Keratinocyte (primary cell): Measurements from ENCODE around the gene IGFL2. TPM values are rescaled to one million over a fixed set of nuclear protein-coding genes. Genes with fewer than 3 reads are reported as not detected.
A peak's percentile ranks its signal among the peaks of the same experiment; 100 is the strongest.
"Not testable (repeated sequence)": the region's sequence is repeated elsewhere in the genome, so short reads cannot be mapped to it uniquely, and the experiment has no call there.

Experiments used
- DNase-seq: peaks from one replicate; pipeline ENCODE4 v3.0.0-alpha.2; 2011; ENCODE audit warnings: low read depth, missing footprints, low spot score
- FAIRE-seq: peaks from 2 replicates; lab custom pipeline; 2011; peaks lifted over from hg19 to GRCh38; lab: Jason Lieb, UNC
- H2AFZ ChIP-seq: 2 replicates; pipeline ENCODE4 v1.6.0; 2012; ENCODE audit warnings: low read length, control low read depth, inconsistent platforms; ENCODE audit not compliant: control insufficient read depth
- H3K27ac ChIP-seq: 2 replicates; pipeline ENCODE4 v1.5.1; 2011; ENCODE audit warnings: low read length; ENCODE audit not compliant: control insufficient read depth, insufficient read depth
- H3K27me3 ChIP-seq: 3 replicates; pipeline ENCODE4 v1.6.0; 2011; ENCODE audit warnings: low read length; ENCODE audit not compliant: control insufficient read depth, insufficient read depth; ENCODE audit errors: extremely low read depth
- H3K36me3 ChIP-seq, 2 experiments: 2 replicates in 1 of 2; 3 replicates in 1 of 2; pipeline ENCODE4 v1.5.1; 2011; ENCODE audit warnings: low read length in 2 of 2, mild to moderate bottlenecking in 1 of 2; ENCODE audit not compliant: control insufficient read depth in 2 of 2, insufficient read depth in 2 of 2; ENCODE audit errors: extremely low read depth in 1 of 2
- H3K4me1 ChIP-seq: 3 replicates; pipeline ENCODE4 v1.5.1; 2011; ENCODE audit warnings: low read length; ENCODE audit not compliant: control insufficient read depth, insufficient read depth; ENCODE audit errors: extremely low read depth
- H3K4me2 ChIP-seq: 3 replicates; pipeline ENCODE4 v1.6.0; 2011; ENCODE audit warnings: low read depth, low read length; ENCODE audit not compliant: control insufficient read depth, insufficient read depth; ENCODE audit errors: extremely low read depth
- H3K4me3 ChIP-seq, 3 experiments: fragments of 200-600 bp in 1 of 3; sonication (generic) in 1 of 3; 2 replicates in 2 of 3; 3 replicates in 1 of 3; pipeline ENCODE4 v1.5.1; 2011 to 2016; ENCODE audit warnings: low read length in 3 of 3, mild to moderate bottlenecking in 3 of 3, control low read depth in 2 of 3, inconsistent platforms in 1 of 3, low read depth in 1 of 3, mixed read lengths in 1 of 3, mixed run types in 1 of 3, moderate library complexity in 1 of 3; ENCODE audit not compliant: control insufficient read depth in 2 of 3, insufficient read depth in 2 of 3; ENCODE audit errors: extremely low read depth in 1 of 3
- H3K79me2 ChIP-seq: 2 replicates; pipeline ENCODE4 v1.6.0; 2012; ENCODE audit warnings: low read length; ENCODE audit not compliant: control insufficient read depth, insufficient read depth
- H3K9ac ChIP-seq: 3 replicates; pipeline ENCODE4 v1.6.0; 2011; ENCODE audit warnings: low read length; ENCODE audit not compliant: control insufficient read depth, insufficient read depth; ENCODE audit errors: extremely low read depth
- H3K9me1 ChIP-seq: 3 replicates; pipeline ENCODE4 v1.6.0; 2011; ENCODE audit warnings: low read length; ENCODE audit not compliant: control insufficient read depth, insufficient read depth; ENCODE audit errors: extremely low read depth
- H3K9me3 ChIP-seq: 2 replicates; pipeline ENCODE4 v1.5.1; 2012; ENCODE audit warnings: low read depth, low read length; ENCODE audit not compliant: control insufficient read depth
- H4K20me1 ChIP-seq: 3 replicates; pipeline ENCODE4 v1.6.0; 2011; ENCODE audit warnings: low read length; ENCODE audit not compliant: control insufficient read depth, insufficient read depth; ENCODE audit errors: extremely low read depth
- EZH2 ChIP-seq: IDR thresholded peaks from one replicate; pipeline ENCODE4 v1.6.1; 2012; ENCODE audit warnings: inconsistent platforms, mild to moderate bottlenecking, low read length, moderate library complexity
- dilution Hi-C: fragments of 300-500 bp; cut with MboI; formaldehyde crosslinking; loops from one replicate; pipeline ENCODE4 v1.7.0; 2020; ENCODE audit warnings: low sequenced_read_pairs; ENCODE audit not compliant: extremely low pct_ligation_motif_present
- polyA plus RNA-seq, 5 experiments: library from polyadenylated mRNA; depleted of rRNA in 3 of 5; stranded (reverse) in 3 of 5; stranded (forward) in 1 of 5; unstranded in 1 of 5; fragments of >200 nt; gene quantifications; 1 replicate in 1 of 5; 2 replicates in 3 of 5; 3 replicates in 1 of 5; pipeline versions ENCODE4 v1.2.1 to v1.2.3, GENCODE V29; 2011 to 2012; ENCODE audit warnings: missing spikeins in 2 of 5, low read depth in 1 of 5, low replicate concordance in 1 of 5
- TF ChIP-seq, protein P1 (sequence below), 3 experiments: IDR thresholded peaks in 1 of 3; conservative IDR thresholded peaks in 1 of 3; optimal IDR thresholded peaks in 1 of 3; 2 replicates in 2 of 3; 3 replicates in 1 of 3; pipeline versions ENCODE3 to v1.5.1; 2011; ENCODE audit warnings: low read length in 3 of 3, mild to moderate bottlenecking in 3 of 3, moderate library complexity in 2 of 3, control low read depth in 1 of 3, inconsistent platforms in 1 of 3; ENCODE audit not compliant: insufficient read depth in 2 of 3; ENCODE audit errors: extremely low read depth in 1 of 3

The IGFL2 gene
- polyA plus RNA-seq, 1 donor (not counting 4 experiments of a cell fraction or from before 2014, with no cell fraction given) = 7.1 TPM

DNA sequence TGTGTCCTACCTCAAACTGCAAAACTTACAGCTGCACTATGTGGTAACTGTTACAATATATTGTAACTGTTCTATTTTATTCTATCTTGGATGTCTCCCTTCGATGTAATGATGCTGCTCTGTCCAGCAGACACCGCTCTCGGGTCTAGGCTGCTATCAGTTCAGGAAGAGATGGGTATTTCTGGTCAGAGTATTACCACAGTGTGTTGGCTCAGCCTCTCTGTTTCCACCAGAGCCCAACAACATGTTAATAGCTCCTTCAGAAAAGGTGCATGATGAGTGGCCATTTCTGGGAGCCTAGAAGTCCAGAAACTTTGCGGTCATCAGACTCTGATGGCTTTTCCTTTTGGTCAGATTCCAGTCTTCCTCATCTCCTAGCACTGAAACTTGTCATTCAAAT lies 45.6 kb downstream of the IGFL2 start:
- Histone ChIP-seq H3K79me2 (no peaks in the 10 kb centered on the region), H3K9me1 (no peaks in the 10 kb centered on the region), H3K27ac (no peak overlapping the region), H3K36me3 (no peaks in the 10 kb centered on the region), H3K4me1 (peaks cover 34% of the 10 kb centered on the region), H3K4me3 (no peak overlapping the region), H3K9ac (no peak overlapping the region), H2AFZ (no peak overlapping the region), H3K9me3 (no peaks in the 10 kb centered on the region), H4K20me1 (no peaks in the 10 kb centered on the region), H3K27me3 (no peaks in the 10 kb centered on the region), H3K4me2 (no peak overlapping the region)
- TF ChIP-seq, protein P1, sequence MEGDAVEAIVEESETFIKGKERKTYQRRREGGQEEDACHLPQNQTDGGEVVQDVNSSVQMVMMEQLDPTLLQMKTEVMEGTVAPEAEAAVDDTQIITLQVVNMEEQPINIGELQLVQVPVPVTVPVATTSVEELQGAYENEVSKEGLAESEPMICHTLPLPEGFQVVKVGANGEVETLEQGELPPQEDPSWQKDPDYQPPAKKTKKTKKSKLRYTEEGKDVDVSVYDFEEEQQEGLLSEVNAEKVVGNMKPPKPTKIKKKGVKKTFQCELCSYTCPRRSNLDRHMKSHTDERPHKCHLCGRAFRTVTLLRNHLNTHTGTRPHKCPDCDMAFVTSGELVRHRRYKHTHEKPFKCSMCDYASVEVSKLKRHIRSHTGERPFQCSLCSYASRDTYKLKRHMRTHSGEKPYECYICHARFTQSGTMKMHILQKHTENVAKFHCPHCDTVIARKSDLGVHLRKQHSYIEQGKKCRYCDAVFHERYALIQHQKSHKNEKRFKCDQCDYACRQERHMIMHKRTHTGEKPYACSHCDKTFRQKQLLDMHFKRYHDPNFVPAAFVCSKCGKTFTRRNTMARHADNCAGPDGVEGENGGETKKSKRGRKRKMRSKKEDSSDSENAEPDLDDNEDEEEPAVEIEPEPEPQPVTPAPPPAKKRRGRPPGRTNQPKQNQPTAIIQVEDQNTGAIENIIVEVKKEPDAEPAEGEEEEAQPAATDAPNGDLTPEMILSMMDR (optimal IDR thresholded peaks at IDR 0.05 in 1 of 3, IDR thresholded peaks at IDR 0.05 in 1 of 3, conservative IDR thresholded peaks at IDR 0.05 in 1 of 3; ENCODE audit: extremely low read depth in 1 of 3, insufficient read depth in 2 of 3, low read length in 3 of 3) = no peak
- FAIRE-seq = no peak
- no peak for DNase-seq
- dilution Hi-C loops = no loop called here

DNA sequence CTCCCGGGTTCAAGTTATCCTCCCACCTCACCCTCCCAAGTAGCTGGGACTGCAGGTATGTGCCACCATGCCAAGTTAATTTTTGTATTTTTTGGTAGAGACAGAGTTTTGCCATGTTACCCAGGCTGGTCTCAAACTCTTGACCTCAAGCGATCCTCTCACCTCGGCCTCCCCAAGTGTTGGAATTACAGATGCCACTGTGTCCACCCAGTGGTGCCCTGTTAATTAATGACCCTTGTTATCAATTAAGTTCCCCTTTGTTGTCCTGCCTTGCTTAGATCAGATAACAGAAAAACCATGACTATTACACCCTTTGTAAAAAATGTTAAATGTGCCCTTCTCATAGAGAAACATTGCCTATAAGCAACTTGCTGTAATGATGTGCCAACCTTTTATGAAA lies 47.1 kb downstream of the IGFL2 start:
- dilution Hi-C loops = no loop called here
- no peak for TF ChIP-seq EZH2
- TF ChIP-seq, protein P1 (optimal IDR thresholded peaks at IDR 0.05 in 1 of 3, IDR thresholded peaks at IDR 0.05 in 1 of 3, conservative IDR thresholded peaks at IDR 0.05 in 1 of 3; ENCODE audit: extremely low read depth in 1 of 3, insufficient read depth in 2 of 3, low read length in 3 of 3) = no peak
- Histone ChIP-seq H4K20me1 (no peaks in the 10 kb centered on the region), H3K79me2 (no peaks in the 10 kb centered on the region), H3K4me1 (peaks cover 40% of the 10 kb centered on the region), H3K4me3 (no peak overlapping the region), H3K4me2 (no peak overlapping the region), H3K9me3 (no peaks in the 10 kb centered on the region), H3K9ac (no peak overlapping the region), H3K27me3 (no peaks in the 10 kb centered on the region), H2AFZ (no peak overlapping the region), H3K36me3 (no peaks in the 10 kb centered on the region), H3K9me1 (no peaks in the 10 kb centered on the region), H3K27ac (no peak overlapping the region)
- FAIRE-seq = no peak
- no peak for DNase-seq

DNA sequence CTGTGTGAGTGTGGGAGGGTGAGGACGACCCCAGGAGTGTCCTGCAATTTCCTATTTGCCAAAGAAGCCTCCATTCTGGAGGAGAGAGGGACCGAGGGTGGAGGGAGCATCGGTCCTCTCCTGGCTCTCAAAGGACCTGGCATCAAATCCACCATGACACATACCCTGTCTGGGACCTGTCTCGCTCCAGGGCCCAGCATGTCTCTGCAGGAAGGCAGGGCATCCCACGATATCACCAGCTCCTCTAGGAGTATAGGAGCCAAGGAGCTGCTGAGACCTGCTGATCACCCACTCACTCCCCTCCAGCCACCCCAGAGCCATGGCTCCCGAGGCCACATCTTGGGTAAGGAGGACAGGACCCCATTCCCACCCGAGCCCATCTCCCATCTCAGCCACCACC lies 47.9 kb downstream of the IGFL2 start:
- H3K79me2 ChIP-seq, H3K9me3 ChIP-seq, H4K20me1 ChIP-seq, H3K4me3 ChIP-seq, H3K9ac ChIP-seq, dilution Hi-C loops, H3K4me2 ChIP-seq, H3K9me1 ChIP-seq, H3K27ac ChIP-seq, DNase-seq, H3K27me3 ChIP-seq, H2AFZ ChIP-seq, H3K36me3 ChIP-seq: not testable (repeated sequence)
- peak; percentile 97 for FAIRE-seq
- H3K4me1 ChIP-seq = peaks cover 41% of the 10 kb centered on the region
